HCT116 (cell line): ENCODE measurements around the gene GPR108. TPM values are rescaled to one million over a fixed set of nuclear protein-coding genes. Genes with fewer than 3 reads are reported as not detected.

ENCODE experiments used
- ATAC-seq: fragments of 200-7000 bp; cut with Tn5 transposase; 2 replicates; pipeline ENCODE4 v1.9.1; 2020; ENCODE audit warnings: mild to moderate bottlenecking, moderate library complexity
- BruUV-seq: library from RNA; stranded (reverse); fragments of 400-500 nt; replicated peaks from 2 replicates; lab custom pipeline; 2021; lab: Mats Ljungman, UMichigan
- CTCF ChIA-PET: fragments of 300-600 bp; sonication (Branson Sonifier 250); formaldehyde crosslinking; loops from one replicate; lab custom pipeline; 2021; ENCODE audit warnings: antibody characterized with exemption; lab: Charles Lee
- POLR2A ChIA-PET: fragments of 300-600, 350-600 bp; sonication (Branson Sonifier 250); formaldehyde crosslinking; loops from one replicate; lab custom pipeline; 2021; ENCODE audit warnings: antibody characterized with exemption; lab: Charles Lee
- RAD21 ChIA-PET, 2 experiments: fragments of 300-600 bp; sonication (Branson Sonifier 250); formaldehyde crosslinking; loops; one replicate each; lab custom pipeline; 2023; ENCODE audit warnings: low total read pairs in 2 of 2; ENCODE audit not compliant: uncharacterized antibody in 2 of 2, unreplicated experiment in 2 of 2, low non-redundant PET in 1 of 2; lab: Charles Lee
- DNase-seq: peaks from one replicate; pipeline ENCODE4 v3.0.0-alpha.2; 2010; ENCODE audit warnings: low read depth, low spot score
- H2AFZ ChIP-seq: fragments of 200-600 bp; shearing (Covaris generic), sonication (generic); 2 replicates; pipeline ENCODE4 v1.6.1; 2017; ENCODE audit warnings: low read depth, mixed run types, mixed read lengths, antibody characterized with exemption, low read length; ENCODE audit not compliant: poor library complexity, severe bottlenecking
- H3K27ac ChIP-seq: 2 replicates; pipeline ENCODE4 v1.5.1; 2012; ENCODE audit warnings: low read depth, low read length
- H3K27me3 ChIP-seq: fragments of 200-600 bp; sonication (generic); 2 replicates; pipeline ENCODE4 v1.6.1; 2016; ENCODE audit warnings: mixed run types, low read length, mixed read lengths; ENCODE audit not compliant: insufficient read depth
- H3K36me3 ChIP-seq, 2 experiments: fragments of 200-500 bp in 1 of 2; fragments of 200-600 bp in 1 of 2; sonication (Bioruptor generic) in 1 of 2; sonication (generic) in 1 of 2; 2 replicates each; pipeline versions ENCODE4 v1.5.1 to v1.6.1; 2014 to 2016; ENCODE audit warnings: low read length in 2 of 2, inconsistent platforms in 1 of 2, mixed read lengths in 1 of 2, mixed run types in 1 of 2; ENCODE audit not compliant: insufficient read depth in 2 of 2, control insufficient read depth in 1 of 2
- H3K4me1 ChIP-seq, 2 experiments: fragments of 200-600 bp in 1 of 2; sonication (generic) in 1 of 2; 2 replicates each; pipeline versions ENCODE4 v1.5.1 to v1.6.1; 2012 to 2017; ENCODE audit warnings: low read length in 2 of 2, inconsistent platforms in 1 of 2, mild to moderate bottlenecking in 1 of 2, mixed read lengths in 1 of 2, mixed run types in 1 of 2, moderate library complexity in 1 of 2; ENCODE audit not compliant: insufficient read depth in 2 of 2, control insufficient read depth in 1 of 2
- H3K4me2 ChIP-seq: fragments of 200-600 bp; sonication (generic); 2 replicates; pipeline ENCODE4 v1.6.1; 2017; ENCODE audit warnings: mixed run types, low read length, mixed read lengths
- H3K4me3 ChIP-seq, 2 experiments: fragments of 200-600 bp in 1 of 2; sonication (generic) in 1 of 2; replicated peaks in 1 of 2; 2 replicates each; pipeline ENCODE4 v1.5.1; 2011 to 2016; ENCODE audit warnings: low read length in 2 of 2, control low read depth in 1 of 2, low read depth in 1 of 2, mild to moderate bottlenecking in 1 of 2, mixed read lengths in 1 of 2, mixed run types in 1 of 2
- H3K79me2 ChIP-seq: fragments of 200-600 bp; sonication (generic); 2 replicates; pipeline ENCODE4 v1.6.1; 2017; ENCODE audit warnings: mild to moderate bottlenecking, mixed run types, low read length, moderate library complexity, mixed read lengths; ENCODE audit not compliant: insufficient read depth
- H3K9ac ChIP-seq: fragments of 200-600 bp; sonication (generic); 2 replicates; pipeline ENCODE4 v1.6.1; 2016; ENCODE audit warnings: low read length, mixed read lengths
- H3K9me2 ChIP-seq: fragments of 200-600 bp; sonication (generic), shearing (Covaris generic); 2 replicates; pipeline ENCODE4 v1.6.1; 2017; ENCODE audit warnings: mixed run types, mild to moderate bottlenecking, moderate library complexity; ENCODE audit not compliant: insufficient read depth
- H3K9me3 ChIP-seq, 2 experiments: fragments of 200-500 bp in 1 of 2; fragments of 200-600 bp in 1 of 2; sonication (Bioruptor generic) in 1 of 2; sonication (generic) in 1 of 2; 2 replicates each; pipeline ENCODE4 v1.6.1; 2014 to 2017; ENCODE audit warnings: low read length in 2 of 2, mixed read lengths in 2 of 2, inconsistent platforms in 1 of 2, low read depth in 1 of 2, mild to moderate bottlenecking in 1 of 2, mixed run types in 1 of 2, moderate library complexity in 1 of 2; ENCODE audit not compliant: control insufficient read depth in 1 of 2, insufficient read depth in 1 of 2
- H4K20me1 ChIP-seq: fragments of 200-600 bp; sonication (generic), shearing (Covaris generic); 2 replicates; pipeline ENCODE4 v1.6.1; 2017; ENCODE audit warnings: mixed run types, mild to moderate bottlenecking, moderate library complexity; ENCODE audit not compliant: insufficient read depth
- CEBPB ChIP-seq: IDR thresholded peaks from 2 replicates; pipeline ENCODE4 v1.6.1; 2012; ENCODE audit warnings: low read depth
- EGR1 ChIP-seq: IDR thresholded peaks from 2 replicates; pipeline ENCODE4 v1.6.1; 2012; ENCODE audit warnings: low read depth
- EZH2 ChIP-seq: fragments of 200-600 bp; sonication (generic); IDR thresholded peaks from 2 replicates; pipeline ENCODE4 v1.6.1; 2017; ENCODE audit warnings: antibody characterized with exemption, mixed run types
- EZH2phosphoT487 ChIP-seq: fragments of 200-600 bp; IDR thresholded peaks from 2 replicates; pipeline ENCODE4 v1.6.1; 2018; ENCODE audit warnings: antibody characterized with exemption, borderline replicate concordance
- FOSL1 ChIP-seq: IDR thresholded peaks from 2 replicates; pipeline ENCODE4 v1.6.1; 2012; ENCODE audit warnings: low read depth
- JUND ChIP-seq: IDR thresholded peaks from 2 replicates; pipeline ENCODE4 v1.6.1; 2012
- RAD21 ChIP-seq: IDR thresholded peaks from 2 replicates; pipeline ENCODE4 v1.6.1; 2012; ENCODE audit warnings: low read depth, mild to moderate bottlenecking
- REST ChIP-seq: IDR thresholded peaks from 2 replicates; pipeline ENCODE4 v1.6.1; 2012; ENCODE audit warnings: low read depth
- SIN3A ChIP-seq: IDR thresholded peaks from 2 replicates; pipeline ENCODE4 v1.6.1; 2012; ENCODE audit warnings: low read depth
- SP1 ChIP-seq: IDR thresholded peaks from 2 replicates; pipeline ENCODE4 v1.6.1; 2012; ENCODE audit warnings: low read depth
- SRF ChIP-seq: IDR thresholded peaks from 2 replicates; pipeline ENCODE4 v1.6.1; 2012; ENCODE audit warnings: low read depth
- ZBTB33 ChIP-seq: IDR thresholded peaks from 2 replicates; pipeline ENCODE4 v1.6.1; 2011; ENCODE audit warnings: mild to moderate bottlenecking, low read length, moderate library complexity; ENCODE audit not compliant: insufficient replicate concordance; ENCODE audit errors: extremely low read depth
- ZFX ChIP-seq: fragments of 450-650 bp; IDR thresholded peaks from 2 replicates; pipeline ENCODE4 v1.6.1; 2017
- intact Hi-C: fragments of 100-400 bp; cut with micrococcal nuclease; formaldehyde crosslinking; loops from 2 replicates; pipeline ENCODE4 v1.10.0; 2022
- total RNA-seq: library from RNA; stranded (reverse); gene quantifications from one replicate; pipeline ENCODE4 v1.2.1, GENCODE V29; 2021; ENCODE audit not compliant: unreplicated experiment

GPR108 gene
- total RNA-seq, 1 experiment from 2014 or later = 75.0 TPM

GRCh38 chr19:6711605-6712004, 25.8 kb downstream of the GPR108 start:
- no TSS peak for BruUV-seq
- H3K27ac ChIP-seq = no peak overlapping the region
- no peak for TF ChIP-seq CEBPB
- no peak for TF ChIP-seq SP1
- TF ChIP-seq EZH2 = no peak
- TF ChIP-seq SRF = no peak
- TF ChIP-seq EZH2phosphoT487 = no peak
- no peak for TF ChIP-seq FOSL1
- TF ChIP-seq RAD21 = no peak
- TF ChIP-seq REST = no peak
- TF ChIP-seq JUND = no peak
- no peak for TF ChIP-seq ZFX
- no peak for TF ChIP-seq ZBTB33
- TF ChIP-seq SIN3A = no peak
- no peak for TF ChIP-seq EGR1
- TF ChIP-seq, all 23 proteins: peak for 0
- no peak for ATAC-seq
- Histone ChIP-seq H3K79me2 (no peaks in the 10 kb centered on the region), H3K36me3 (no peaks in the 10 kb centered on the region), H3K4me3 (no peak overlapping the region), H3K4me2 (no peak overlapping the region), H3K4me1 (no peaks in the 10 kb centered on the region), H3K9ac (no peak overlapping the region), H3K9me3 (no peaks in the 10 kb centered on the region), H3K27me3 (no peaks in the 10 kb centered on the region; the same call in 1 of the 2 replicates), H2AFZ (no peak overlapping the region), H3K9me2 (no peaks in the 10 kb centered on the region), H4K20me1 (no peaks in the 10 kb centered on the region)
- intact Hi-C loops = no loop called here
- ChIA-PET POLR2A (no interaction called here), CTCF (no interaction called here), RAD21 (no interaction called here)
- no peak for DNase-seq
